OCI-LY1 (cell line): Measurements from ENCODE around the gene PLEKHA7.

Source experiments
- CTCF ChIP-seq: fragments of 200-600 bp; sonication (generic), shearing (Covaris generic); IDR thresholded peaks from 2 replicates; pipeline ENCODE4 v1.5.1; 2017; ENCODE audit warnings: mild to moderate bottlenecking, antibody characterized with exemption, low read length, moderate library complexity, mixed read lengths
- EZH2 ChIP-seq: fragments of 200-600 bp; sonication (generic), shearing (Covaris generic); IDR thresholded peaks from 2 replicates; pipeline ENCODE4 v1.8.0; 2017; ENCODE audit warnings: borderline replicate concordance, mixed run types, mild to moderate bottlenecking, antibody characterized with exemption, low read length, moderate library complexity, mixed read lengths

GRCh38 chr11:16780146-16780545 is 234.1 kb downstream of the PLEKHA7 start:
- no peak for TF ChIP-seq EZH2
- TF ChIP-seq CTCF = no peak
